GM12892 (cell line): ENCODE results near the gene KIF3A.

Source experiments
- POLR2A ChIP-seq: IDR thresholded peaks from 2 replicates; pipeline ENCODE4 v1.6.1; 2011; ENCODE audit warnings: low read depth, low read length, control low read depth
- POLR2AphosphoS5 ChIP-seq: IDR thresholded peaks from 2 replicates; pipeline ENCODE4 v1.6.1; 2011; ENCODE audit warnings: low read depth, low read length, control low read depth
- TAF1 ChIP-seq: IDR thresholded peaks from 2 replicates; pipeline ENCODE4 v1.6.1; 2011; ENCODE audit warnings: low read depth, mild to moderate bottlenecking, control low read depth, low read length, borderline replicate concordance

DNA sequence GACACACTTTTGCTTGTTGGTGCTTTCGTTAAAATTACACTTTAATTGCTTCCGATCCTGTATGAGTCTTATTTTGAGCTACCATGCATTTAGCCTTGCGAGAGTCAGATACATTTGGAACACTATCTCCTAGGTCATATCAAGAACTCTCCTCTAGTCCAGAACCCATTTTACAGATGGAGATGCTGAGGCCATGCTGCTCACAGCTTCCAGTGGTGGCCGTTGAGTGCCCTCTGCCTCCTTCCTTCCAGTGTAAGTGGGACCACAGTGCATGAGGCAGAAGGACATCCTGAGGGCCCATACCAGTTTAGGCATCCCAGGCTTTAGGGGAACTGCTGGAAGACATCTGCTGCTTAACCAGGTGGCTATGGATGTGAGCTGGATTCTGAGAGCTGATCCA is 16.8 kb upstream of the KIF3A start:
- no peak for TF ChIP-seq POLR2AphosphoS5
- TF ChIP-seq POLR2A, result no peak
- no peak for TF ChIP-seq TAF1
